HG03521 (cell line): Measurements from ENCODE around the gene SPTB.

Source experiments
- ATAC-seq: cut with Tn5 transposase; IDR thresholded peaks from one replicate; pipeline ENCODE4 v1.9.1; 2021; ENCODE audit warnings: mild to moderate bottlenecking, moderate library complexity; ENCODE audit not compliant: unreplicated experiment

Gene SPTB

GRCh38 chr14:64700290-64700689, 179.4 kb downstream of the SPTB start:
- ATAC-seq: no peak

DNA sequence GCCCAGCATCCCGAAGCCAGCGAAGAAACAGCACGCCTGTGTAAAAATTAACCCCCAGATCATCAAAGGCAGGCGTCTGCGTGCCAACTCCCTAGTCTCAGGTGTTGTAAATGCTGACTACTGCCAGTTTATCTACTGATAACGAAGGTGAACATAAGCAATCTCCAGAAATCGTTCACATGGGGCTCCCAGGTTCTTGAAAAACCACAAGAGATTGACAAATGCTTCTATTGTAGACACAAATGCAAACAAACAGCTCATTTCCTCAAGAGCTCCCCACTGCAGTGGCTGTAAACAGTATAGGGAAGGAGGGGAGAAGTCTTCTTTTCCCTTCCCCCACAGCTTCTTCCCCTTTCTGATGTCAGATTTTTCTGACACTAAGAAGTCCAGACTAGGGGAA, 180.8 kb downstream of the SPTB start:
- no peak for ATAC-seq

GRCh38 chr14:64696355-64696857, 183.3 kb downstream of the SPTB start:
- no peak for ATAC-seq
